GM18526 (cell line): ENCODE results near the gene PINK1.

Experiments
- POLR2A ChIP-seq: IDR thresholded peaks from 3 replicates; pipeline ENCODE4 v1.6.1; 2011; ENCODE audit not compliant: insufficient read length; ENCODE audit errors: extremely low read depth

Gene PINK1

DNA sequence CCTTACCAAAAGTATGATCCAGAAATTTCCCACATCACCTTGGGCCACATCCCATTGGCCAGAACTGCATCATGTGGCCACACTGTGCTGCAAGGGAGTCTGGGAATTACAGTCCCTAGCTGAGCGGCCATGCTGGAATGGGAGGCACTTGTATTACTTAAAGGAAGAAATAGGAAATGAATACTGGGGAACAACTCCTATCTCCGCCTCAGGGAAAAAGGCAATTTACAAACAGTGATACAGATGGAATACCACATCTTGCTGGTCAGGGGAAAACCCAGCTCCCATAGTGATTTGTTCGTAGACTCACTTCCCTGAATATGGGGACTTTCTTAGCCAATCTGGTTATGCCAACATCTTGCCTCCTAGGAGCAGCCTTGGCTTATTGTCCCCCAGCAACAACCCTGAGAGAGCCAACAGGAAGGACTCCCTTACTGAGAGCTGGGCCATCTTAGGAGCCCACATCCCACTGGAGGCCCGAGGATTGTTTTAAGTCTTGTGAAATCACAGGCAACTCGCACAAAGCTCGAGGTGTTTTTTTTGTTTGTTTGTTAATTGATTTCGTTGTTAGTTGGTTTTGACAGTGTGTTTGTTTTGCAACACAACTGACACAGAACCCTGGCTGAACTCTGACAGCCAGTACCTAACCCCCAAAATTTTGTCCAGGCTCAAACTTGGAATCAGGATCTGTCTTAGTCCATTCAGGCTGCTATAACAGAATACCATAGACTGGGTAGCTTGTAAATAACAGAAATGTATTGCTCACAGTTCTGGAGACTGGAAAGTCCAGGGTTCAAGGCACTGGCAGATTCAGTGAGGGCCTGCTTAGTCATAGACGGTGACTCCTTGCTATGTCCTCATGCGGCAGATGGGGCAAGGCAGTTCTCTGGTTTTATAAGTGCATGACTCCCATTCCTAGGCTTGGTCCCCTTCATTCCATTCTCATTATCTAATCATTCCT lies 29.5 kb upstream of the PINK1 start:
- no peak for TF ChIP-seq POLR2A

DNA sequence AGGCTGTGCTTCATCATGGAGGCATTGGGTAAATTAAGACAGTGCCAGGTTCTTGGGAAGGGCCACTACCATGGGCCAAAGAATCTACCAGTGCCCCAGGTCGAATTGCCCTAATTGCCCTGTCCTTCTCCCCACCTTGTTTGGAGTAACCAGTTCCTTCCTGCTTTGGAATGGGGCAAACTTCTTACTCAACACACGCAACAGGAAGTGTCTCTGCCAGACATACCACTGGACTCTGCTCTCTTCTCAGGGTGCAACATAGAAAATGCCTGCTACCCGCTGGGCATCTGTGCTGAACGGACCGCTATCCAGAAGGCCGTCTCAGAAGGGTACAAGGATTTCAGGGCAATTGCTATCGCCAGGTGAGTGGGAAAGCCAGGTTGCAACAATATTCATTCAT lies 28.6 kb upstream of the PINK1 start:
- TF ChIP-seq POLR2A: no peak

DNA sequence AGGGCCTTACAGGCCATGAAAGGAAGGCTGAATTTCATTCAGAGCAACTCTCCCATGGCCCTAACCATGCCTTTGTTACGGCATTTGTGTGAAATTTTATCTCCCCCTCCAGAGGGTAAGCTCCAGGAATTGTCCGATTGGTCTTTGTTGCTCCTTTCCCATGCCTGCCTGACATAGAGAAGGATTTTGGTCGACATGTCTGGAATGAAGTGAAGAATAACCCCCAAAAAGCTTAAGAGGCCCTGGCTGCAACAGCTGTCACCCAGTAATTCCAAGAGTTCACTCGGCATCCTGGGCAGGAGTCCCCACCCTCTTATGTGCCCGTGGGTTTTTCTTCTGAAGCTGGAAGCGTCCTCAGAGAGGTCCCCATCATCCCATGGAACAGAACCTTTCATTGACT lies 23.7 kb upstream of the PINK1 start:
- no peak for TF ChIP-seq POLR2A

DNA sequence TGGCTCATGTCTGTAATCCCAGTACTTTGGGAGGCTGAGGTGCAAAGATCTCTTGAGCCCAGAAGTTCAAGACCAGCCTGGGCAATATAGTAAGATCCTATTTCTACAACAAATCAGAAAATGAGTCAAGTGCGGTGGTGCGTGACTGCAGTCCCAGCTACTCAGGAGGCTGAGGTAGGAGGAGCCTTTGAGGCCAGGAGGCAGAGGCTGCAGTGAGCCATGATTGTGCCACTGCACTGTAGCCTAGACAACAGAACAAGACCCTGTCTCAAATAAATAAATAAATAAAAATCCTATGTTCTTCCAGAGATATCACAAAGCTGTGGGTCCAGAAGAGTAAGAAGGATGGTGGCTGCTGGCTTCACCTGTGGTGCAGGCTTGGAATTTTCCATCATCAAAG lies 22.3 kb upstream of the PINK1 start:
- TF ChIP-seq POLR2A: no peak

DNA sequence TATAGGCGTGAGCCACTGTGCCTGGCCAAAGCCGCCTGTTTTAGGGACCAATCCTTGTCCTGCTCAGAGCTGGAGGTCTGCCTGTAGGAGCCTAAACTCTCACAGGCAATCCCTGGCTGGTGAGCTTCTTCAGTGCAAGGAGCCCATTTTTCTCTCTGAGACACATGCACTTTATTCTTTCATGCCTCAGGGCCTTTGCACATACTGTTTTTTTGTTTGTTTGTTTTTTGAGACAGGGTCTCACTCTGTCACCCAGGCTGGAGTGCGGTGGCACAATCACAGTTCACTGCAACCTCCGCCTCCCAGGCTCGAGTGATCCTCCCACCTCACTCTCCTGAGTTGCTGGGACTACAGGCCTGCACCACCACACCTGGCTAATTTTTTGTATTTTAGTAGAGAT lies 21.6 kb upstream of the PINK1 start:
- TF ChIP-seq POLR2A: no peak

DNA sequence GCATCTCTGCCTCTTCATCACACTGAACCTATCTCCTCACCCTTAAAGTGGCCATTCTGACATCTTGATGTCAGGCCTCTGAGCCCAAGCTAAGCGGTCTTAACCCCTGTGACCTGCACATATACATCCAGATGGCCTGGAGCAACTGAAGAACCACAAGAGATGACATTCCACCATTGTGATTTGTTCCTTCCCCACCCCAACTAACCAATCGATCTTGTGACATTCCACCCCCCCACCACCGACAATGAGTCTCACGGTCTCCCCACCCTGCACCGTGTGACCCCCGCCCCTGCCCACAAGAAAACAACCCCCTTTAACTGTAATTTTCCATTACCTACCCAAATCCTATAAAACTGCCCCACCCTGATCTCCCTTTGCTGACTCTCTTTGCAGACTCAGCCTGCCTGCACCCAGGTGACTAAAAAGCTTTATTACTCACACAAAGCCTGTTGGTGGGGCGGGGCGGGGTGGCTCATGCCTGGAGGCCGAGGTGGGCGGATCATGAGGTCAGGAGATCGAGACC lies 21.0 kb upstream of the PINK1 start:
- no peak for TF ChIP-seq POLR2A

DNA sequence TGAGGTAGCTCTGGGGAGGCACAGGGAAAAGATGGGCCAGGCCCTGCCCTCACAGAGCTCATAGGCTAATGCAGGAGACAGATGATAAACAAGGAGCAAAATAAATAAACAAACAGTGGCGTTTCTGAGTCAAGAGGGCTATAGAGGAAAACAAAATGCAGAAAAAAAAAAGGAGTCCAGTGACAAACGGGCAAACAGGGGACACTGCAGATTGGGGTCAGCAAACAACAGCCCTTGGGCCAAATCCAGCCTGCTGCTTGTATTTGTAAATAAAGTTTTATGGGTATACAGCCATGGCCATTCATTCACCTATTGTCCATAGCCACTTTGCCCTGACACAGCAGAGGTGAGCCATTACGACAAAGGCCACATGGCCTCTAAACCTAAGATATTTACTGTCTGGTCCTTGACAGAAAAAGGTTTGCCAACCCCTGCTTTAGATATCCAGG lies 19.1 kb upstream of the PINK1 start:
- TF ChIP-seq POLR2A: no peak

DNA sequence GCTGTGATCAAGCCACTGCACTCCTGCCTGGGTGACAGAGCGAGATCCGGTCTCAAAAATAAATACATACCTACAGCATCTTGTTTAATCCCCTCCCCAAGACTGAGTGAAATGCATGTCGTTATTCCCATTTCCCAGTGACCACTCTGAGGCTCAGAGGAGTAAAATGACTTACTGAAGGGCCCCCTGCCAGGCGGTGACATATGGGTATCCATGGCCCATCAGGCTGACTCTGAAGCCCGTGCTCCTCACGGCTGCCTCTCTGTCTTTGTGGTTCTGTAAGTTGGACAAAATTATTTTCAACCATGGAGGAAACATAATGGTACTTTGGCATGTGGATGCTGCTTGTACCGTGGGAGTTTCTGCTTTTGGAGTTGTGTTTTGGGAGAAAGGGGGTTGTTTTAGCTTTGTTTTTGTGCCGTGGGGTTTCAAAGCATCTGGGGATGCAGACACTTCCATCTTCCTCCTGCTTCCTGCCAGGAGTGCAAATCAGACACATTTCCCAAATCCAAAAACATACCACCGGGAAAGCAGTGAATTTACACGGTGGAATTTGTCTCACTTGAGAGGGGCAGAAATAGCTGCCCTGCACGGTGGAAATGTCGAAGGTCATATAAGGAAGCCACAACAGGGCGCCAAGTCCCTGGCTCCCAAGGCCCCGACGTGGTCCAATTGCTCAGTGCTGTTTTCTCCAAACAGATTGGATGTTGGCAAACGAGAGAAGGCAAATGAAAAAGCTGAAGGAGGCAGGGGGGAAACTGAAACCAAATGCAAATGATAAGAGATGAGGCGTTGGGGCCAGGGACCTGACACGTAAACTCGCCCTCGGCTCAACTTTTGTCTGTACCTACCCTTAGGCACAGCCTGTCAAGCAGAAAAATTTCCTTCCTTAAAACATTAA lies 17.1 kb upstream of the PINK1 start:
- TF ChIP-seq POLR2A: no peak

DNA sequence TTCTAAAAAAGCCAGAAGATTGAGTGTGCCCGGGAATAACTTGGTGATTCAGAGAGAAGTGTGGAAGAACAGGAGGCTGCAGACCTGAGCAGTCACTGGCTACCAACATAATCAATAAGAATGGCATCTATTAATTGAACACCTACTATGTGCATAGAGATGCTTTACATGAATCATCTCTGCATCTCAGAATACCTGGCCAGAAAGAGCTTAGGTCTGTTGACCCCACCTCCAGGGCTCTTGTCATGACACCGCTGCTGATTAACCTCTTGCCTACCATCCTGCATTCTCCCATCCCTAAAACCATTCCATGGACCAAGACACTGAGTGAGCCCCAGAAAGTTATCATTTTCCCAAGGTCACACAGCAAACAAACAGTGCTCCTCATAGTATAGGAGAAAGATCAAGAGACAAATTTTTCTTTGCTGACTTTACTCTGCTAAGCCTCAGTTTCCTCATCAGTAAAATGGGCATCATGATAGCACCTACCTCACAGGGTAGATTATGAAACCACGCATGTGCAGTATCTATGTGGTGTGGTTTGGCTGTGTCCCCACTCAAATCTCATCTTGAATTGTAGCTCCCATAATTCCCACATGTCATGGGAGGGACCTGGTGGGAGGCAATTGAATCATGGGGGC lies 16.3 kb upstream of the PINK1 start:
- TF ChIP-seq POLR2A: no peak

DNA sequence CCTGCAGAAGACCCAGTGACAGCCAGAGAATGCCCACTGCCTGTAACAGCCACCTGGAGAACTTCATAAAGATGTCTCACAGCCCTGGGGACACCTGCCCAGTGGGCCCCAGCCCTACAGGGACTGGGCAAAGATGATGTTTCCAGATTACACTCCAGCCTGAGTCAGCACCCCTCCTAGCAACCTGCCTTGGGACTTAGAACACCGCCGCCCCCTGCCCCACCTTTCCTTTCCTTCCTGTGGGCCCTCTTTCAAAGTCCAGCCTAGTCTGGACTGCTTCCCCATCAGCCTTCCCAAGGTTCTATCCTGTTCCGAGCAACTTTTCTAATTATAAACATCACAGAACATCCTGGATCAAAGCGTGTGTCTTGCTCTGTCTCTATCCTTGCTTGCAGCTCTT lies 14.7 kb upstream of the PINK1 start:
- TF ChIP-seq POLR2A: no peak

DNA sequence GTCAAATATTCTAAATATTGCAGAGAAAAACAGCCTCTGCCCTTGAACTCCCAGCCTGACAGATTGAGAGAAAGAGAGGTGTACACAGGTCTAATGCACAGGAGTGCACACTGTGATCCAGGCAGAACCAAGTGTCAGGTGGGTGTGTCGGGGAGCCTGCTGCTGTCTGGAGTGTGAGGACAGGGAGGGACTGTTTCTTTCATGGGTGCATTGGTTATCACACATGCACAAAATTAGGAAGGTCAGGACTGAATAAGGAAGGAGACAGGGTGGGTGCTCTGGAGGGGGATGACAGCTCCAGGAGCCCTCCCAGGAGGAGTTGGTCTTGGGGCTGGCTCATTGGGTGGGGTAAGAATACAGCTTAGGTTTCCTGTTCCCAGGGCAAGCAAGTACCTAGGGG lies 13.3 kb upstream of the PINK1 start:
- TF ChIP-seq POLR2A: no peak

DNA sequence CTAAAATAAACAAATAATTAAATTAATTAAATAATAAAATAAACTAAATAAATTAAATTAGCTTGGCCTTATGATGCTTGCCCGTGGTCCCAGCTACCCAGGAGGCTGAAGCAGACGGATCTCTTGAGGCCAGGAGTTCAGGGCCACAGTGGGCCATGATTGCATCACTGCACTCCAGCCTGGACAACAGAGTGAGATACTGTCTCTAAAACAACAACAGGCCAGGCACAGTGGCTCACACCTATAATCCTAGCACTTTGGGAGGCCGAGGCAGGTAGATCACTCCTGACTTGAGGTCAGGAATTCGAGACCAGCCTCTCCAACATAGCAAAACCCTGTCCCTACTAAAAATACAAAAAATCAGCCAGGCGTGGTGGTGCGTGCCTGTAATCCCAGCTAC lies 12.2 kb upstream of the PINK1 start:
- no peak for TF ChIP-seq POLR2A

DNA sequence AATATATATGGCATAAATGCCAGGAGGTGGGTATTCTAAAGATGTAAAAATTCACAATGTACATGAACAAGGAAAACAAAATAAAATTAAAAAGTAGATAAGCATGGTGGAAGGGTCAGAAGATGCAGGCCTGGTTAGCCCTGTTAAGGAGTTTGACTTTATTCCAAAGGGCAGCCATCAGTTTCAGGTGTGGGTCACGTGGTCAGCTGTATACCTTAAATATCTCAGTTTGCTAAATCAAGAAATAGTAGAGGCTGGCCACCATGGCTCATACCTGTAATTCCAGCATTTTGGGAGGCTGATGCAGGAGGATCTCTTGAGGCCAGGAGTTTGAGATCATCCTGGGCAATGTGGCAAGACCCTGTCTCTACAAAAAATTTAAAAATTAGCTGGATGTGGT lies 8.5 kb upstream of the PINK1 start:
- no peak for TF ChIP-seq POLR2A

DNA sequence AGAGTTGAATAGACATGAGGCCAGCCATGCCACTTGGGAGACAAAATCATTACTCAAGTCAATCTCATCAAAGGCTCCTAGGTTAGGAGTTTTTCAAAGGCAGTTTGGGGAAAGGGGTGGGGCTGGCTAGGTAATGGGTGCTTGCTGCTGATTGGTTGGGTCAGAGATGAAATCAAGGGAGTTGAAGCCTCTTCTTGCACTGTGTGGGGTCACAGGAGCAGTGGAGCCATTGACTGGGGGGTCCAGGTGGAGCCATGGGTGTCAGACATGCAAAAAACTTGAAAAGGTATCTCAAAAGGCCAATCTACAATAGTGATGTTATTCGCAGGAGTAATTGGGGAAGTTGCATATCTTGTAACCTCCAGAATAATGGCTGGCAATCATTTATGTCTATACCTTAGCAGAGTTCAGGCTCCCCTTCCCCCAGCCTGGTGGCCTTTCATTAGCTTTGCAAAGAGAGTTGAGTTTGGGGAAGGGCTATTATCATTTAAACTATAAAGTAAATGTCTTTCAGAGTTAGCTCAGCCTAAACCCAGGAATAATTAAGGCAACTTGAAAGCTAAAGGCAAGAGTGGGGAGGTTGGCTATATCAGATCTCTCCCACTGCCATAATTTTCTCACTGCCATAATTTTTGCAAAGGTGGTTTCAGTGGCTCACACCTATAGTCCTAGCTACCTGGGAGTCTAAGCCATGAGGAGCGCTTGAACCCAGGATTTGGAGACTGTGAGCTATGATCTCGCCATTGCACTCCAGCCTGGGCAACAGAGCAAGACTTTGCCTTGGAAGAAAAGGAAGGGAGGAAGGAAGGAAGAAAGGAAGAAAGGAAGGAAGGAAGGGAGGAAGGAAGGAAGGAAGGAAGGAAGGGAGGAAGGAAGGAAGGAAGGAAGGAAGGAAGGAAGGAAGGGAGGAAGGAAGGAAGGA lies 7.8 kb upstream of the PINK1 start:
- TF ChIP-seq POLR2A: no peak
